Fibroblast of lung (primary cell): ENCODE results near the gene RAB30. TPM values are rescaled to one million over a fixed set of nuclear protein-coding genes. Genes with fewer than 3 reads are reported as not detected.

Experiments
- DNase-seq, 2 donors: peaks; one replicate each; pipeline versions ENCODE4 v3.0.0 to v3.0.0-alpha.2; 2010; ENCODE audit warnings: low read depth in 2 of 2
- H2AFZ ChIP-seq: 2 replicates; pipeline ENCODE4 v1.5.1; 2012; ENCODE audit warnings: low read length, control low read depth, inconsistent platforms
- H3K27ac ChIP-seq: 2 replicates; pipeline ENCODE4 v1.5.1; 2011; ENCODE audit warnings: low read length, control low read depth; ENCODE audit not compliant: insufficient read depth
- H3K27me3 ChIP-seq: 2 replicates; pipeline ENCODE4 v1.5.1; 2011; ENCODE audit warnings: mild to moderate bottlenecking, low read length; ENCODE audit not compliant: control insufficient read depth, insufficient read depth
- H3K36me3 ChIP-seq: 2 replicates; pipeline ENCODE4 v1.5.1; 2011; ENCODE audit warnings: low read length; ENCODE audit not compliant: control insufficient read depth, insufficient read depth
- H3K4me1 ChIP-seq: 2 replicates; pipeline ENCODE4 v1.5.1; 2011; ENCODE audit warnings: low read length; ENCODE audit not compliant: control insufficient read depth, insufficient read depth; ENCODE audit errors: extremely low read depth
- H3K4me2 ChIP-seq: 2 replicates; pipeline ENCODE4 v1.5.1; 2011; ENCODE audit warnings: low read length, control low read depth; ENCODE audit not compliant: insufficient read depth; ENCODE audit errors: extremely low read depth
- H3K4me3 ChIP-seq, 4 experiments: fragments of 200-600 bp in 1 of 4; sonication (generic) in 1 of 4; replicated peaks in 1 of 4; 2 replicates each; pipeline ENCODE4 v1.5.1; 2011 to 2016; ENCODE audit warnings: low read length in 4 of 4, low read depth in 3 of 4, mild to moderate bottlenecking in 3 of 4, control low read depth in 2 of 4, inconsistent platforms in 1 of 4, mixed read lengths in 1 of 4; ENCODE audit not compliant: insufficient read depth in 1 of 4; ENCODE audit errors: control extremely low read depth in 1 of 4
- H3K79me2 ChIP-seq: 2 replicates; pipeline ENCODE4 v1.5.1; 2012; ENCODE audit warnings: mild to moderate bottlenecking, low read length, inconsistent platforms; ENCODE audit not compliant: control insufficient read depth, insufficient read depth
- H3K9ac ChIP-seq: 2 replicates; pipeline ENCODE4 v1.5.1; 2011; ENCODE audit warnings: mild to moderate bottlenecking, low read length, control low read depth; ENCODE audit not compliant: insufficient read depth
- H3K9me3 ChIP-seq: 2 replicates; pipeline ENCODE4 v1.5.1; 2012; ENCODE audit warnings: low read depth, low read length; ENCODE audit not compliant: control insufficient read depth, insufficient read depth
- H4K20me1 ChIP-seq: 2 replicates; pipeline ENCODE4 v1.5.1; 2011; ENCODE audit warnings: low read length; ENCODE audit not compliant: control insufficient read depth, insufficient read depth; ENCODE audit errors: extremely low read depth
- CTCF ChIP-seq, 2 donors: IDR thresholded peaks in 1 of 2; conservative IDR thresholded peaks in 1 of 2; 1 replicate in 1 of 2; 2 replicates in 1 of 2; pipeline ENCODE4 v1.5.1; 2011 to 2012; ENCODE audit warnings: low read length in 2 of 2, control low read depth in 1 of 2, inconsistent platforms in 1 of 2, low read depth in 1 of 2, mild to moderate bottlenecking in 1 of 2
- EZH2 ChIP-seq: IDR thresholded peaks from 2 replicates; pipeline ENCODE4 v1.5.1; 2012; ENCODE audit warnings: low read length, control low read depth, mild to moderate bottlenecking; ENCODE audit errors: missing control alignments
- polyA plus RNA-seq, 2 donors: library from polyadenylated mRNA; depleted of rRNA in 1 of 2; stranded (reverse) in 1 of 2; unstranded in 1 of 2; fragments of >200 nt; gene quantifications; 2 replicates each; pipeline ENCODE4 v1.2.1, GENCODE V29; 2011 to 2012; ENCODE audit warnings: missing spikeins in 1 of 2
- total RNA-seq: library from RNA; depleted of rRNA; stranded (reverse); fragments of >200 nt; gene quantifications from 2 replicates; pipeline ENCODE4 v1.2.1, GENCODE V29; 2014

Gene RAB30
- total and polyA plus RNA-seq, 2 donors (not counting 1 experiment from before 2014, with no cell fraction given), result 33.9 to 45.2 TPM

DNA sequence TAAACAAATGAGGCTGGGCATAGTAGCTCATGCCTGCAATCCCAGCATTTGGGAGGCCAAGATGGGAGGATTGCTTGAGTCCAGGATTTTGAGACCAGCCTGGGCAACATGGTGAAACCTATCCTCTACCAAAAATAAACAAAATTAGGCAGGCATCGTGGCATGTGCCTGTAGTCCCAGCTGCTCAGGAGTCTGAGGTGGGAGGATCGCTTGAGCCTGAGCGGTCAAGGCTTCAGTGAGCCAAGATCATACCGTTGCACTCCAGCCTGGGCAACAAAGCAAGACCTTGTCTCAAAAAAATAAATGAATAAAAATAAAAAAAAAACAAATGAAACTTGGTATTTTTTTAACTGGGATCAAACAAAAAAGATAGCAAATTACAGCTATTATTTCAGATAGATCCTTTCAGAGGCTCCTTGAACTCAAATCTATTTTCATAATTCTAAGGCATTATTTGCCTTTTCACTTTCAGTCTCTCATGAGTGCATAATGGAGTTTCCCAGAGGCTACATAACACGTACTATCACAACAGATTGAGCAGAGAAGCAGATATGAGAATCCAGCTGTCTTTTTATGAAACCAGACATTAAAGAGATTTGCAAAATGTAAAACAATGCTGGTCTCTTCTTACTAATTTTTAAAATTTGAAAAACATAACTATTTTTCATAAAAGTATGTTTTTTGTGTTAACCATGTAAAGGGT, 147.0 kb downstream of the RAB30 start:
- Histone ChIP-seq H4K20me1 (no peaks in the 10 kb centered on the region), H2AFZ (no peak overlapping the region), H3K27me3 (no peaks in the 10 kb centered on the region), H3K4me3 (no peak overlapping the region), H3K79me2 (no peaks in the 10 kb centered on the region), H3K9ac (no peak overlapping the region), H3K27ac (no peak overlapping the region), H3K4me1 (no peaks in the 10 kb centered on the region), H3K4me2 (no peak overlapping the region), H3K9me3 (no peaks in the 10 kb centered on the region), H3K36me3 (no peaks in the 10 kb centered on the region)
- TF ChIP-seq EZH2 (no peak), CTCF (conservative IDR thresholded peaks at IDR 0.05 in 1 of 2, IDR thresholded peaks at IDR 0.05 in 1 of 2; ENCODE audit: low read depth in 1 of 2, low read length in 2 of 2) (no peak)
- DNase-seq, result no peak

Other genes with a start within 250 kb of the RAB30 start
- 46.5 and 107 TPM in 2 replicates for gene PRCP, start 171.5 kb downstream of the RAB30 start, total RNA-seq
- gene PRCP, start 171.5 kb downstream of the RAB30 start, polyA plus RNA-seq, result 134 and 167 TPM in 2 replicates
- gene DDIAS, start 170.2 kb downstream of the RAB30 start, total RNA-seq, result 0.26 and 2.3 TPM in 2 replicates
- gene DDIAS, start 170.2 kb downstream of the RAB30 start, polyA plus RNA-seq, result 3.0 and 12.2 TPM in 2 replicates
- 36.5 and 44.8 TPM in 2 replicates for gene PCF11, start 85.2 kb upstream of the RAB30 start, total RNA-seq
- 23.9 and 26.6 TPM in 2 replicates for gene PCF11, start 85.2 kb upstream of the RAB30 start, polyA plus RNA-seq
- gene ANKRD42, start 121.8 kb upstream of the RAB30 start, total RNA-seq, result 13.9 and 17.5 TPM in 2 replicates
- 6.5 and 7.1 TPM in 2 replicates for gene ANKRD42, start 121.8 kb upstream of the RAB30 start, polyA plus RNA-seq
- gene CCDC90B, start 214.5 kb upstream of the RAB30 start, total RNA-seq, result 94.3 and 109 TPM in 2 replicates
- 52.9 and 66.2 TPM in 2 replicates for gene CCDC90B, start 214.5 kb upstream of the RAB30 start, polyA plus RNA-seq